Measurements from ENCODE around the gene VAV2.
"Not testable (repeated sequence)": the region's sequence is repeated elsewhere in the genome, so short reads cannot be mapped to it uniquely, and the experiment has no call there.

The VAV2 gene

GRCh38 chr9:133930682-133931485 lies 61.2 kb downstream of the VAV2 start:
- no peaks in the 10 kb centered on the region for H3K9me3 ChIP-seq (ENCODE audit: low read length)
- no peak overlapping the region for H3K27ac ChIP-seq (ENCODE audit: low read depth, low read length)
- no peak overlapping the region for H3K9ac ChIP-seq (ENCODE audit: low read length)
- no peaks in the 10 kb centered on the region for H3K27me3 ChIP-seq (ENCODE audit: control insufficient read depth in 1 of 2, insufficient read depth in 2 of 2, low read length in 2 of 2)
- no peak overlapping the region for H3K4me3 ChIP-seq (ENCODE audit: low read depth in 1 of 2, low read length in 2 of 2)
- H3K36me3 ChIP-seq (ENCODE audit: insufficient read depth, low read length) = no peaks in the 10 kb centered on the region
- H3K4me1 ChIP-seq (ENCODE audit: insufficient read depth, low read length) = no peaks in the 10 kb centered on the region

GRCh38 chr9:133930046-133930681 lies 62.0 kb downstream of the VAV2 start:
- Histone ChIP-seq H3K36me3 (ENCODE audit: insufficient read depth, low read length) (no peaks in the 10 kb centered on the region), H3K27ac (ENCODE audit: low read depth, low read length) (no peak overlapping the region), H3K4me3 (ENCODE audit: low read depth in 1 of 2, low read length in 2 of 2) (no peak overlapping the region), H3K9me3 (ENCODE audit: low read length) (no peaks in the 10 kb centered on the region), H3K27me3 (ENCODE audit: control insufficient read depth in 1 of 2, insufficient read depth in 2 of 2, low read length in 2 of 2) (no peaks in the 10 kb centered on the region), H3K9ac (ENCODE audit: low read length) (no peak overlapping the region), H3K4me1 (ENCODE audit: insufficient read depth, low read length) (no peaks in the 10 kb centered on the region)

GRCh38 chr9:133929599-133929998 lies 62.5 kb downstream of the VAV2 start:
- no peaks in the 10 kb centered on the region for H3K36me3 ChIP-seq (ENCODE audit: insufficient read depth, low read length)
- no peaks in the 10 kb centered on the region for H3K27me3 ChIP-seq (ENCODE audit: control insufficient read depth in 1 of 2, insufficient read depth in 2 of 2, low read length in 2 of 2)
- H3K9ac ChIP-seq (ENCODE audit: low read length) = no peak overlapping the region
- no peaks in the 10 kb centered on the region for H3K4me1 ChIP-seq (ENCODE audit: insufficient read depth, low read length)
- no peak overlapping the region for H3K4me3 ChIP-seq (ENCODE audit: low read depth in 1 of 2, low read length in 2 of 2)
- no peaks in the 10 kb centered on the region for H3K9me3 ChIP-seq (ENCODE audit: low read length)
- H3K27ac ChIP-seq (ENCODE audit: low read depth, low read length) = no peak overlapping the region

- H3K9me3 ChIP-seq (ENCODE audit: low read length) = no peaks in the 10 kb centered on the region
- no peaks in the 10 kb centered on the region for H3K4me1 ChIP-seq (ENCODE audit: insufficient read depth, low read length)
- no peak overlapping the region for H3K9ac ChIP-seq (ENCODE audit: low read length)
- H3K4me3 ChIP-seq (ENCODE audit: low read depth in 1 of 2, low read length in 2 of 2) = no peak overlapping the region
- H3K27ac ChIP-seq (ENCODE audit: low read depth, low read length) = no peak overlapping the region
- H3K27me3 ChIP-seq (ENCODE audit: control insufficient read depth in 1 of 2, insufficient read depth in 2 of 2, low read length in 2 of 2) = no peaks in the 10 kb centered on the region
- H3K36me3 ChIP-seq (ENCODE audit: insufficient read depth, low read length) = no peaks in the 10 kb centered on the region
Observed at GRCh38 chr9:133928248-133928764, 63.8 kb downstream of the VAV2 start.

GRCh38 chr9:133927041-133927440 lies 65.1 kb downstream of the VAV2 start:
- Histone ChIP-seq H3K4me1 (ENCODE audit: insufficient read depth, low read length) (no peaks in the 10 kb centered on the region), H3K27ac (ENCODE audit: low read depth, low read length) (no peak overlapping the region), H3K27me3 (ENCODE audit: control insufficient read depth in 1 of 2, insufficient read depth in 2 of 2, low read length in 2 of 2) (no peaks in the 10 kb centered on the region), H3K9ac (ENCODE audit: low read length) (no peak overlapping the region), H3K4me3 (ENCODE audit: low read depth in 1 of 2, low read length in 2 of 2) (no peak overlapping the region), H3K9me3 (ENCODE audit: low read length) (no peaks in the 10 kb centered on the region), H3K36me3 (ENCODE audit: insufficient read depth, low read length) (no peaks in the 10 kb centered on the region)

- Histone ChIP-seq H3K9ac (ENCODE audit: low read length) (no peak overlapping the region), H3K36me3 (ENCODE audit: insufficient read depth, low read length) (no peaks in the 10 kb centered on the region), H3K27me3 (ENCODE audit: control insufficient read depth in 1 of 2, insufficient read depth in 2 of 2, low read length in 2 of 2) (no peaks in the 10 kb centered on the region), H3K4me1 (ENCODE audit: insufficient read depth, low read length) (no peaks in the 10 kb centered on the region), H3K27ac (ENCODE audit: low read depth, low read length) (no peak overlapping the region), H3K4me3 (ENCODE audit: low read depth in 1 of 2, low read length in 2 of 2) (no peak overlapping the region), H3K9me3 (ENCODE audit: low read length) (no peaks in the 10 kb centered on the region)
Observed at GRCh38 chr9:133926165-133926856, 65.8 kb downstream of the VAV2 start.

GRCh38 chr9:133924453-133924852 lies 67.7 kb downstream of the VAV2 start:
- no peaks in the 10 kb centered on the region for H3K9me3 ChIP-seq (ENCODE audit: low read length)
- H3K4me3 ChIP-seq (ENCODE audit: low read depth in 1 of 2, low read length in 2 of 2) = no peak overlapping the region
- no peak overlapping the region for H3K27ac ChIP-seq (ENCODE audit: low read depth, low read length)
- no peaks in the 10 kb centered on the region for H3K36me3 ChIP-seq (ENCODE audit: insufficient read depth, low read length)
- no peaks in the 10 kb centered on the region for H3K4me1 ChIP-seq (ENCODE audit: insufficient read depth, low read length)
- no peaks in the 10 kb centered on the region for H3K27me3 ChIP-seq (ENCODE audit: control insufficient read depth in 1 of 2, insufficient read depth in 2 of 2, low read length in 2 of 2)
- H3K9ac ChIP-seq (ENCODE audit: low read length) = no peak overlapping the region

- not testable (repeated sequence) for H3K36me3 ChIP-seq (ENCODE audit: insufficient read depth, low read length); H3K4me3 ChIP-seq (ENCODE audit: low read depth in 1 of 2, low read length in 2 of 2); H3K27ac ChIP-seq (ENCODE audit: low read depth, low read length); H3K27me3 ChIP-seq (ENCODE audit: control insufficient read depth in 1 of 2, insufficient read depth in 2 of 2, low read length in 2 of 2); H3K9ac ChIP-seq (ENCODE audit: low read length); H3K9me3 ChIP-seq (ENCODE audit: low read length); H3K4me1 ChIP-seq (ENCODE audit: insufficient read depth, low read length)
Observed at GRCh38 chr9:133923608-133924007, 68.5 kb downstream of the VAV2 start.

GRCh38 chr9:133921866-133922265 lies 70.3 kb downstream of the VAV2 start:
- H3K27ac ChIP-seq (ENCODE audit: low read depth, low read length) = no peak overlapping the region
- no peaks in the 10 kb centered on the region for H3K9me3 ChIP-seq (ENCODE audit: low read length)
- no peaks in the 10 kb centered on the region for H3K36me3 ChIP-seq (ENCODE audit: insufficient read depth, low read length)
- H3K9ac ChIP-seq (ENCODE audit: low read length) = no peak overlapping the region
- no peaks in the 10 kb centered on the region for H3K4me1 ChIP-seq (ENCODE audit: insufficient read depth, low read length)
- no peak overlapping the region for H3K4me3 ChIP-seq (ENCODE audit: low read depth in 1 of 2, low read length in 2 of 2)
- H3K27me3 ChIP-seq (ENCODE audit: control insufficient read depth in 1 of 2, insufficient read depth in 2 of 2, low read length in 2 of 2) = no peaks in the 10 kb centered on the region

- no peaks in the 10 kb centered on the region for H3K4me1 ChIP-seq (ENCODE audit: insufficient read depth, low read length)
- H3K27ac ChIP-seq (ENCODE audit: low read depth, low read length) = no peak overlapping the region
- H3K9ac ChIP-seq (ENCODE audit: low read length) = no peak overlapping the region
- no peaks in the 10 kb centered on the region for H3K27me3 ChIP-seq (ENCODE audit: control insufficient read depth in 1 of 2, insufficient read depth in 2 of 2, low read length in 2 of 2)
- no peaks in the 10 kb centered on the region for H3K9me3 ChIP-seq (ENCODE audit: low read length)
- no peak overlapping the region for H3K4me3 ChIP-seq (ENCODE audit: low read depth in 1 of 2, low read length in 2 of 2)
- H3K36me3 ChIP-seq (ENCODE audit: insufficient read depth, low read length) = no peaks in the 10 kb centered on the region
Observed at GRCh38 chr9:133920471-133920870, 71.7 kb downstream of the VAV2 start.

- Histone ChIP-seq H3K4me1 (ENCODE audit: insufficient read depth, low read length) (no peaks in the 10 kb centered on the region), H3K4me3 (ENCODE audit: low read depth in 1 of 2, low read length in 2 of 2) (no peak overlapping the region), H3K9me3 (ENCODE audit: low read length) (no peaks in the 10 kb centered on the region), H3K9ac (ENCODE audit: low read length) (no peak overlapping the region), H3K27ac (ENCODE audit: low read depth, low read length) (no peak overlapping the region), H3K36me3 (ENCODE audit: insufficient read depth, low read length) (no peaks in the 10 kb centered on the region), H3K27me3 (ENCODE audit: control insufficient read depth in 1 of 2, insufficient read depth in 2 of 2, low read length in 2 of 2) (no peaks in the 10 kb centered on the region)
Observed at GRCh38 chr9:133919253-133920115, 72.6 kb downstream of the VAV2 start.

Measured in muscle layer of colon (tissue), 2 donors.